Breast epithelium (tissue), 3 donors: ENCODE data around the gene SYCE3.

Experiments used
- POLR2A ChIP-seq: fragments of 450-650 bp; IDR thresholded peaks from one replicate; pipeline ENCODE4 v1.6.1; 2016; ENCODE audit warnings: antibody characterized with exemption, mild to moderate bottlenecking, moderate library complexity
- TF ChIP-seq, protein P1 (sequence below), 3 donors: fragments of 450-650 bp; IDR thresholded peaks; one replicate each; pipeline ENCODE4 v1.5.1; 2016 to 2017; ENCODE audit warnings: antibody characterized with exemption in 3 of 3, mild to moderate bottlenecking in 3 of 3, moderate library complexity in 3 of 3

DNA sequence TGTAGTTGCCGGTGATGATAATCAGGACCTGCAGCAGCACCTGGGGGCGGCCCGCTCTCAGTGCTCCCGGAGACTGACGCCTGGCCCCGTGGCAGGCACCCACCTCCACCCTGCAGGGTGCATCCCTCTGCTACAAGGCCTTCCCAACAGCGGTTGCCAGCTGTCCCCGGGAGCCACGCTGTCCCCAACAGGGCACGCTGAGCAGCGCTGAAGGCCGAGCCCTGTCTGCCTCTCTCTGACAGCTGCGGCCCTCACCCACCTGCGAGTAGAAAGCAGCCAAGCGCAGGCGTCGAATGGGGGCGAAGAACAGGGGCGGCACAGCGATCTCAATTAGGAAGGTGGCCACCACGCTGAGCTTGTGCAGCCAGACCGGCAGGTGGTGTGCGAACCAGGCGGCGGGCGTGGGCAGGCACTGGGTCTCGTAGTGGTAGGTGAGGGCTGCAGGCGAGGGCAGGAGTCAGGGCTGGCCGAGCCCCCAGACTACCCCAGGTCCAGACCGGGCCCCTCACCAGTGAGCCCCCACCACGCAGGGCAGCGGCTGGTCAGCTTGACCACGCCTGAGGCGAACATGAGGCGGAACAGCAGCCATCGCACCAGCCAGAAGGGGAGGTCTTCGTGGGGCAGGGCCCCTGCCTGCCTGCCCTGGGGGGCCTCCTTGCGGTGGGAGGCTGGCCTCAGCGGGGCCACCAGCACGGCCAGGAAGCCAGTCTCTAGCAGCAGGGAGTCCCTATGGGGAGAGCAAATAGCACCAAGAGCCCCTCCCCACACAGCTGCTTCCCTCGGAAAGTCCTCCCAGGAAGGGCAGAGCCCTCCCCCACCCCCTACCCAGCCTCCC lies 56.7 kb downstream of the SYCE3 start:
- TF ChIP-seq, protein P1, sequence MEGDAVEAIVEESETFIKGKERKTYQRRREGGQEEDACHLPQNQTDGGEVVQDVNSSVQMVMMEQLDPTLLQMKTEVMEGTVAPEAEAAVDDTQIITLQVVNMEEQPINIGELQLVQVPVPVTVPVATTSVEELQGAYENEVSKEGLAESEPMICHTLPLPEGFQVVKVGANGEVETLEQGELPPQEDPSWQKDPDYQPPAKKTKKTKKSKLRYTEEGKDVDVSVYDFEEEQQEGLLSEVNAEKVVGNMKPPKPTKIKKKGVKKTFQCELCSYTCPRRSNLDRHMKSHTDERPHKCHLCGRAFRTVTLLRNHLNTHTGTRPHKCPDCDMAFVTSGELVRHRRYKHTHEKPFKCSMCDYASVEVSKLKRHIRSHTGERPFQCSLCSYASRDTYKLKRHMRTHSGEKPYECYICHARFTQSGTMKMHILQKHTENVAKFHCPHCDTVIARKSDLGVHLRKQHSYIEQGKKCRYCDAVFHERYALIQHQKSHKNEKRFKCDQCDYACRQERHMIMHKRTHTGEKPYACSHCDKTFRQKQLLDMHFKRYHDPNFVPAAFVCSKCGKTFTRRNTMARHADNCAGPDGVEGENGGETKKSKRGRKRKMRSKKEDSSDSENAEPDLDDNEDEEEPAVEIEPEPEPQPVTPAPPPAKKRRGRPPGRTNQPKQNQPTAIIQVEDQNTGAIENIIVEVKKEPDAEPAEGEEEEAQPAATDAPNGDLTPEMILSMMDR (IDR thresholded peaks at IDR 0.05): no peak
- no peak for TF ChIP-seq POLR2A
